ENCODE data around the gene SELENOW.

Gene SELENOW

DNA sequence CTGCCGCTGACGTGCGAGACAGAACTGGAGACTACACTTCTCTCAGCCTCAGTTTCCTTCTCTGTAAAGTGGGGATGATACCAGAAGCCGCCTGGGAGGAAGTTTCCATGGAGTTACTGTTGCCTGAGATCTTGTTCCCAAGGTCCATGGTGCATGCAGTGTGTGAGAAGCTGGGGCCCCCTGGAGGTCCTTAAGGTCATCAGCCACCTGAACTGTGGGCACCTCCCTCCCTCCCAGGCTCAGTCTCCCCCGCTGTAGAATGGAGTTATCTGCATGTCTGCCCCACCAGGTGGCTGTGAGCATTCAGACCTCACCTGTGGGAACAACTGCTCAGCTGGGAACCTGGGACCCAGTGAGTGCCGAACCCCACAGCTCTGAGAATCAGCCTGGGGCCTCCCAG lies 45.9 kb downstream of the SELENOW start:
- no peak for DNase-seq (ENCODE audit: low spot score)

DNA sequence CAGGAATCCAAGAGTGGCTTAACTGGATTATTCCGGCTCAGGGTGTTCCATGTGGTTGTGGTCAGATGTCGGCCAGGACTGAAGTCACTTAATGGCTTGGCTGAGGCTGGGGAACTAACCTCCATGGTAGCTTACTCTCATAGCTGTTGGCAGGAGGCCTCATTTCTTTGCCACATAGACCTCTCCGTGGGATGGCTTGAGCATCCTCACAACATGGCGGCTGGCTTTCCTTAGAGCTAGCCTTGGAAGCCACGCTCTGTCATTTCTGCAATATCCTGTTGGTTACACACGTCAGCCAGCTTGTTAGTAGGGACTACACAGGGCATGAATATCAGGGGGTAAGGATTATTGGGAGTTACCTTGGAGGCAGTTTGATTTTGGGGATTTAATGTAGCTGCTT lies 48.3 kb downstream of the SELENOW start:
- DNase-seq (ENCODE audit: low spot score), result no peak

DNA sequence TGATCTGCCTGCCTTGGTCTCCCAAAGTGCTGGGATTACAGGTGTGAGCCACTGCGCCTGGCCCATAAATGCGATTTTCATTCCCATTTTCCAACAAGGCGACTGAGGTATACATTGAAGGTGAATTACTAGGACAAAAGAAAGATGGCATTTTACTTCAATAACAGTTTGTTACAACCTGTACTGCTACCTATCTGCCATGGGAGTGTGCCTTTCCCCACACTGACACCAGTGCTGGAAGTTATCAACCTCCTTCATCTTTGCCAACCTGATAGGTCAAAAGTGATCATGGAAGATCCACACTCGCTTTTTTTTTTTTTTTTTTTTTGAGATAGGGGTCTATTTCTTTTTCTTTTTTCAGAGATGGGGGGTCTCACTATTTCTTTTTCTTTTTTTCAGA lies 54.2 kb downstream of the SELENOW start:
- no peak for DNase-seq (ENCODE audit: low spot score)

Measured in kidney tubule cell (primary cell).